ENCODE data around the gene C5orf46. TPM values are rescaled to one million over a fixed set of nuclear protein-coding genes. Genes with fewer than 3 reads are reported as not detected.

C5orf46 gene
- polyA plus RNA-seq, 3 donors = not detected

DNA sequence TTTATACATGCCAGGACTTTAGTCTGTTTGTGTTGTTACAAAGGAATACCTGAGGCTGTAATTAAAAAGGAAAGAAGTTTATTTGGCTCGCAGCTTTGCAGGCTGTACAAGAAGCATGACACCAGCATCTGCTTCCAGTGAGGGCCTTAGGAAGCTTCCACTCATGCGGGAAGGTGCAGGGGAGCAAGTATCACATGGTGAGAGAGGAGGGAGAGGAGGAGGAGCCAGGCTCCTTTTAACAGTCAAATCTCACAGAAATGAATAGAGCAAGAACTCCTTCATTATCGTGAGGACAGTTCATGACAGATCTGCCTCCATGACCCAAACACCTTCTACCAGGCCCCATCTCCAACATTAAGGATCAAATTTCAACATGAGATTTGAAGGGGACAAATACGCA, 18.7 kb upstream of the C5orf46 start:
- H3K4me3 Mint-ChIP-seq = no peak overlapping the region
- H3K4me3 ChIP-seq (replicated peaks in 1 of 3; ENCODE audit: low read depth in 2 of 3, low read length in 3 of 3) = no peak overlapping the region
- no peaks in the 10 kb centered on the region for H3K79me2 ChIP-seq (ENCODE audit: insufficient read depth, low read length)
- no peak for TF ChIP-seq CTCF (IDR thresholded peaks at IDR 0.05)
- H3K27me3 ChIP-seq (ENCODE audit: control insufficient read depth in 2 of 2, insufficient read depth in 2 of 2, low read length in 2 of 2) = no peaks in the 10 kb centered on the region
- intact Hi-C loops (cut with micrococcal nuclease) = no loop called here
- H3K9me3 Mint-ChIP-seq = peaks cover 0 to 6% (median 3%) of the 10 kb centered on the region in 7 donors
- WGBS (ENCODE audit: insufficient coverage) = no CpG with 5 or more reads among the region's 4 CpGs
- no peak overlapping the region for H3K9ac ChIP-seq (ENCODE audit: insufficient read depth, low read length, poor library complexity, severe bottlenecking)
- no peak overlapping the region for H2AFZ ChIP-seq (ENCODE audit: insufficient read depth, low read depth, low read length, poor library complexity, severe bottlenecking)
- peaks cover 13 to 32% of the 10 kb centered on the region in 2 donors for H3K4me1 ChIP-seq (ENCODE audit: control insufficient read depth in 1 of 2, insufficient read depth in 2 of 2, low read length in 2 of 2)
- no peaks in the 10 kb centered on the region for H3K9me3 ChIP-seq (replicated peaks in 1 of 2; ENCODE audit: control insufficient read depth in 1 of 2, insufficient read depth in 1 of 2, low read length in 2 of 2)
- no peak overlapping the region for H3K4me2 ChIP-seq (replicated peaks; ENCODE audit: extremely low read depth, low read length, poor library complexity, severe bottlenecking)
- no peak overlapping the region for H3K27ac Mint-ChIP-seq
- H3K27ac ChIP-seq (ENCODE audit: low read depth in 1 of 2, low read length in 2 of 2) = no peak overlapping the region
- no peaks in the 10 kb centered on the region for H3K27me3 Mint-ChIP-seq (ENCODE audit: low read depth in 3 of 3)
- H3K36me3 ChIP-seq (replicated peaks in 1 of 2; ENCODE audit: control insufficient read depth in 1 of 2, insufficient read depth in 2 of 2, low read length in 2 of 2) = no peaks in the 10 kb centered on the region
- peaks cover 33% of the 10 kb centered on the region for H3K4me1 Mint-ChIP-seq
- DNase-seq = no peak
- no peaks in the 10 kb centered on the region for H3K36me3 Mint-ChIP-seq
- H4K20me1 ChIP-seq (ENCODE audit: insufficient read depth, low read length) = no peaks in the 10 kb centered on the region

DNA sequence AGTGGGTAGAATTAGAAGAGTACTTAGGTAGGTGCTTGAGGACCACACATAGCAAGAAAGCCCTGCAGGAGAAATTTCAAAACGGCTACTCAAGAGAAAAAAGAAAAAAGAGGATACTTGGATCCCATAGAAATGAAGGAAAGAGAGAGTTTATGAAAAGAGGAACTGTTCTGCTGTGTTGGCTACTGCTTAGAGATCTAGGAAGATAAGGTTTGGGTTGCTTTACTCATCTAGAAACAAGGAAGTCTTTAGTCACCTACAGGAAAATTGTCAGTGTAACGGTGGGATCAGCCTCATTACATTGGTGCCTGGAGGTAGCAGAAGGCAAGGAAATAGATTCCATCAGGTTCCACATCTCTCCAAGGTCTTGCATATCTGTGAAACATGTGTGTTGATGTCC, 14.8 kb upstream of the C5orf46 start:
- WGBS (ENCODE audit: insufficient coverage) = 14% methylated on average over 1 of the region's 2 CpGs
- H3K27ac Mint-ChIP-seq = no peak overlapping the region
- peaks cover 13% of the 10 kb centered on the region for H3K4me1 Mint-ChIP-seq
- H3K9me3 Mint-ChIP-seq = peaks cover 0 to 2% (median 0%) of the 10 kb centered on the region in 7 donors
- Histone ChIP-seq H3K4me3 (replicated peaks in 1 of 3; ENCODE audit: low read depth in 2 of 3, low read length in 3 of 3) (no peak overlapping the region), H3K4me2 (replicated peaks; ENCODE audit: extremely low read depth, low read length, poor library complexity, severe bottlenecking) (no peak overlapping the region), H3K27ac (ENCODE audit: low read depth in 1 of 2, low read length in 2 of 2) (no peak overlapping the region), H4K20me1 (ENCODE audit: insufficient read depth, low read length) (no peaks in the 10 kb centered on the region), H2AFZ (ENCODE audit: insufficient read depth, low read depth, low read length, poor library complexity, severe bottlenecking) (no peak overlapping the region), H3K27me3 (ENCODE audit: control insufficient read depth in 2 of 2, insufficient read depth in 2 of 2, low read length in 2 of 2) (no peaks in the 10 kb centered on the region), H3K9ac (ENCODE audit: insufficient read depth, low read length, poor library complexity, severe bottlenecking) (no peak overlapping the region), H3K79me2 (ENCODE audit: insufficient read depth, low read length) (no peaks in the 10 kb centered on the region), H3K9me3 (replicated peaks in 1 of 2; ENCODE audit: control insufficient read depth in 1 of 2, insufficient read depth in 1 of 2, low read length in 2 of 2) (no peaks in the 10 kb centered on the region), H3K4me1 (ENCODE audit: control insufficient read depth in 1 of 2, insufficient read depth in 2 of 2, low read length in 2 of 2) (peaks cover 4 to 8% of the 10 kb centered on the region in 2 donors), H3K36me3 (replicated peaks in 1 of 2; ENCODE audit: control insufficient read depth in 1 of 2, insufficient read depth in 2 of 2, low read length in 2 of 2) (no peaks in the 10 kb centered on the region)
- DNase-seq = peak in 2 of 3 donors; percentile 25 to 34
- H3K4me3 Mint-ChIP-seq = no peak overlapping the region
- no peaks in the 10 kb centered on the region for H3K27me3 Mint-ChIP-seq (ENCODE audit: low read depth in 3 of 3)
- no peak for TF ChIP-seq CTCF (IDR thresholded peaks at IDR 0.05)
- intact Hi-C loops (cut with micrococcal nuclease) = no loop called here
- H3K36me3 Mint-ChIP-seq = no peaks in the 10 kb centered on the region
